HepG2 (cell line): Measurements from ENCODE around the gene CLIC1. TPM values are rescaled to one million over a fixed set of nuclear protein-coding genes. Genes with fewer than 3 reads are reported as not detected.
A peak's percentile ranks its signal among the peaks of the same experiment; 100 is the strongest.

Source experiments
- BATF2 ChIP-seq: sonication (generic); formaldehyde crosslinking; IDR thresholded peaks from 2 replicates; pipeline ENCODE4 v1.8.0; 2022; ENCODE audit warnings: mild to moderate bottlenecking, missing genetic modification reagents, moderate library complexity
- CREB1 ChIP-seq, 2 experiments: fragments of 450-650 bp in 1 of 2; IDR thresholded peaks; 2 replicates each; pipeline ENCODE4 v1.6.1; 2016 to 2017; ENCODE audit warnings: control low read depth in 1 of 2, mild to moderate bottlenecking in 1 of 2, missing compliant biosample characterization in 1 of 2, missing genetic modification characterization in 1 of 2
- ELF4 ChIP-seq: sonication (generic); formaldehyde crosslinking; IDR thresholded peaks from 2 replicates; pipeline ENCODE4 v1.5.0; 2020; ENCODE audit warnings: missing genetic modification reagents, mild to moderate bottlenecking, moderate library complexity, borderline replicate concordance
- HNF1A ChIP-seq, 2 experiments: sonication (generic) in 1 of 2; formaldehyde crosslinking in 1 of 2; IDR thresholded peaks; 2 replicates each; pipeline versions ENCODE4 v1.4.0 to v1.6.1; 2016 to 2020; ENCODE audit warnings: borderline replicate concordance in 1 of 2, low read depth in 1 of 2, mild to moderate bottlenecking in 1 of 2, missing genetic modification reagents in 1 of 2
- KLF12 ChIP-seq: sonication (generic); formaldehyde crosslinking; IDR thresholded peaks from 2 replicates; pipeline ENCODE4 v1.4.0; 2020; ENCODE audit warnings: missing genetic modification reagents, borderline replicate concordance
- MIER2 ChIP-seq: IDR thresholded peaks from 2 replicates; pipeline ENCODE4 v1.6.1; 2016; ENCODE audit warnings: missing biosample characterization, missing genetic modification reagents
- MXD4 ChIP-seq: IDR thresholded peaks from 2 replicates; pipeline ENCODE4 v1.6.1; 2016; ENCODE audit warnings: mild to moderate bottlenecking, missing biosample characterization, missing genetic modification reagents
- NFYB ChIP-seq: sonication (generic); formaldehyde crosslinking; IDR thresholded peaks from 2 replicates; pipeline ENCODE4 v1.4.0; 2020; ENCODE audit warnings: missing genetic modification reagents
- SNAPC5 ChIP-seq: sonication (generic); formaldehyde crosslinking; IDR thresholded peaks from 2 replicates; pipeline ENCODE4 v1.8.1; 2023; ENCODE audit warnings: mild to moderate bottlenecking, missing genetic modification reagents, borderline replicate concordance
- SPEN ChIP-seq: sonication (generic); formaldehyde crosslinking; IDR thresholded peaks from 2 replicates; pipeline ENCODE4 v1.5.1; 2020; ENCODE audit warnings: low read depth, mild to moderate bottlenecking, missing genetic modification reagents
- SRSF4 ChIP-seq: fragments of 200-400 bp; formaldehyde crosslinking; IDR thresholded peaks from one replicate; pipeline ENCODE4 v1.6.1; 2018; ENCODE audit warnings: mild to moderate bottlenecking, low read depth, low read length, moderate library complexity; ENCODE audit not compliant: poor library complexity, severe bottlenecking
- TFE3 ChIP-seq: IDR thresholded peaks from 2 replicates; pipeline ENCODE4 v1.6.1; 2016
- TOPORS ChIP-seq: sonication (generic); formaldehyde crosslinking; IDR thresholded peaks from 2 replicates; pipeline ENCODE4 v1.8.0; 2023; ENCODE audit warnings: mild to moderate bottlenecking, missing genetic modification reagents
- TP53 ChIP-seq: sonication (generic); formaldehyde crosslinking; conservative IDR thresholded peaks from 2 replicates; pipeline ENCODE4 v1.4.0; 2020; ENCODE audit warnings: missing genetic modification reagents
- ZBTB8A ChIP-seq: sonication (generic); formaldehyde crosslinking; IDR thresholded peaks from 2 replicates; pipeline ENCODE4 v1.4.0; 2020; ENCODE audit warnings: mild to moderate bottlenecking, low read depth, missing genetic modification reagents, borderline replicate concordance
- ZFY ChIP-seq: sonication (generic); formaldehyde crosslinking; IDR thresholded peaks from 2 replicates; pipeline ENCODE4 v1.4.0; 2020; ENCODE audit warnings: missing genetic modification reagents
- ZNF121 ChIP-seq: sonication (generic); formaldehyde crosslinking; IDR thresholded peaks from 2 replicates; pipeline ENCODE4 v1.5.0; 2020; ENCODE audit warnings: mild to moderate bottlenecking, missing genetic modification reagents
- ZNF512B ChIP-seq: sonication (generic); formaldehyde crosslinking; IDR thresholded peaks from 2 replicates; pipeline ENCODE4 v1.5.1; 2020; ENCODE audit warnings: missing genetic modification reagents, mild to moderate bottlenecking, borderline replicate concordance
- ZNF652 ChIP-seq: IDR thresholded peaks from 2 replicates; pipeline ENCODE4 v1.6.1; 2016; ENCODE audit warnings: low read depth, borderline replicate concordance
- ZNF672 ChIP-seq: sonication (generic); formaldehyde crosslinking; IDR thresholded peaks from 2 replicates; pipeline ENCODE4 v1.8.1; 2022; ENCODE audit warnings: missing genetic modification reagents
- ZNF746 ChIP-seq: sonication (generic); formaldehyde crosslinking; IDR thresholded peaks from 2 replicates; pipeline ENCODE4 v1.8.0; 2022; ENCODE audit warnings: mild to moderate bottlenecking, missing genetic modification reagents
- ZNF891 ChIP-seq: sonication (generic); formaldehyde crosslinking; IDR thresholded peaks from 2 replicates; pipeline ENCODE4 v1.5.0; 2020; ENCODE audit warnings: mild to moderate bottlenecking, missing genetic modification reagents
- polyA plus RNA-seq, 8 experiments: library from polyadenylated mRNA; depleted of rRNA in 3 of 8; stranded (reverse) in 7 of 8; unstranded in 1 of 8; fragments of >200 nt; fragmentation: Illumina TruSeq in 4 of 8; extraction: Trizol in 4 of 8; gene quantifications; 2 replicates each; pipeline versions ENCODE4 v1.2.1 to v1.2.3, GENCODE V29; 2011 to 2016; ENCODE audit warnings: low read depth in 4 of 8, missing spikeins in 1 of 8, mixed read lengths in 1 of 8; ENCODE audit not compliant: insufficient read depth in 1 of 8
- total RNA-seq, 5 experiments: library from RNA; depleted of rRNA; stranded (reverse); fragments of >200 nt; fragmentation: Illumina TruSeq; extraction: Trizol; gene quantifications; 2 replicates each; pipeline ENCODE4 v1.2.3, GENCODE V29; 2016; ENCODE audit warnings: low read depth in 1 of 5

Gene CLIC1
- total and polyA plus RNA-seq, 2 of the 13 experiments (the other 11 are each of a cell fraction or from before 2014, with no cell fraction given), result 602 to 891 TPM

- peak; percentile 45; the same call in 1 of the 2 replicates for TF ChIP-seq SPEN
- TF ChIP-seq ZNF652, result no peak
- TF ChIP-seq HNF1A (IDR thresholded peaks at IDR 0.05; ENCODE audit: low read depth), result no peak
- no peak for TF ChIP-seq HNF1A (CRISPR knock-in tag; IDR thresholded peaks at IDR 0.05; ENCODE audit: borderline replicate concordance)
- TF ChIP-seq ZBTB8A (CRISPR knock-in tag), result no peak
- no peak for TF ChIP-seq ZNF672 (CRISPR knock-in tag)
- TF ChIP-seq ZNF121 (CRISPR knock-in tag), result no peak
- TF ChIP-seq ZNF512B (CRISPR knock-in tag), result no peak
- TF ChIP-seq MXD4, result no peak
- no peak for TF ChIP-seq CREB1 (IDR thresholded peaks at IDR 0.05)
- TF ChIP-seq CREB1 (CRISPR knock-in tag; IDR thresholded peaks at IDR 0.05), result no peak
- no peak for TF ChIP-seq ZNF891 (CRISPR knock-in tag)
- no peak for TF ChIP-seq TFE3 (CRISPR knock-in tag)
- no peak for TF ChIP-seq SNAPC5 (CRISPR knock-in tag)
- TF ChIP-seq ZNF746, result no peak
- TF ChIP-seq KLF12, result no peak
- no peak for TF ChIP-seq SRSF4
- no peak for TF ChIP-seq TP53 (CRISPR knock-in tag)
- no peak for TF ChIP-seq ELF4 (CRISPR knock-in tag)
- no peak for TF ChIP-seq TOPORS
- no peak for TF ChIP-seq NFYB (CRISPR knock-in tag)
- no peak for TF ChIP-seq BATF2 (CRISPR knock-in tag)
- TF ChIP-seq ZFY (CRISPR knock-in tag), result no peak
- no peak for TF ChIP-seq MIER2 (CRISPR knock-in tag)
Measured at GRCh38 chr6:31778193-31778592, 41.9 kb upstream of the CLIC1 start (continued).
